Activated B cell treated with CpG ODN at 0.5 μM for 24 hours (primary cell): ENCODE data around the gene CAVIN3. TPM values are rescaled to one million over a fixed set of nuclear protein-coding genes. Genes with fewer than 3 reads are reported as not detected.

ENCODE experiments used
- ATAC-seq: fragments of 200-7000 bp; cut with Tn5 transposase; one replicate; pipeline ENCODE4 v1.10.0; 2021; ENCODE audit warnings: low read depth, mild to moderate bottlenecking, moderate library complexity
- CTCF ChIA-PET: fragments of 350-600 bp; sonication (Branson Sonifier 250); formaldehyde crosslinking; loops from one replicate; lab custom pipeline; 2021; ENCODE audit warnings: antibody characterized with exemption; lab: Charles Lee
- POLR2A ChIA-PET: fragments of 350-600 bp; sonication (Branson Sonifier 250); formaldehyde crosslinking; loops from one replicate; lab custom pipeline; 2021; ENCODE audit warnings: antibody characterized with exemption; lab: Charles Lee
- DNase-seq: peaks from one replicate; pipeline ENCODE4 v3.0.0; 2022
- H3K27ac Mint-ChIP-seq: one replicate; pipeline ENCODE4 v1.8.0; 2020; ENCODE audit warnings: mixed read lengths
- H3K27me3 Mint-ChIP-seq: one replicate; pipeline ENCODE4 v1.8.0; 2021; ENCODE audit warnings: mixed read lengths
- H3K36me3 Mint-ChIP-seq: one replicate; pipeline ENCODE4 v1.8.0; 2021; ENCODE audit warnings: low read depth, mixed read lengths
- H3K4me1 Mint-ChIP-seq: one replicate; pipeline ENCODE4 v1.8.0; 2021; ENCODE audit warnings: mixed read lengths
- H3K4me3 Mint-ChIP-seq: one replicate; pipeline ENCODE4 v1.8.0; 2020; ENCODE audit warnings: mild to moderate bottlenecking, mixed read lengths
- H3K9me3 Mint-ChIP-seq: one replicate; pipeline ENCODE4 v1.8.0; 2020; ENCODE audit warnings: mixed read lengths
- intact Hi-C: fragments of 100-400 bp; cut with micrococcal nuclease; formaldehyde crosslinking; loops from one replicate; pipeline ENCODE4 v1.15.1; 2024
- total RNA-seq: library from RNA; stranded (reverse); gene quantifications from 2 replicates; pipeline ENCODE4 v1.2.3, GENCODE V29; 2022
- TF ChIP-seq, protein P1 (sequence below): fragments of 200-600 bp; IDR thresholded peaks from one replicate; pipeline ENCODE4 v1.8.0; 2022; ENCODE audit warnings: antibody characterized with exemption, mild to moderate bottlenecking

CAVIN3 gene
- total RNA-seq, 1 donor from 2014 or later, result 0.55 TPM

GRCh38 chr11:6353367-6353987 is 33.2 kb upstream of the CAVIN3 start:
- Mint-ChIP-seq H3K4me1 (peaks cover 3% of the 10 kb centered on the region), H3K4me3 (no peak overlapping the region), H3K9me3 (no peaks in the 10 kb centered on the region), H3K27me3 (peaks cover 7% of the 10 kb centered on the region), H3K36me3 (no peaks in the 10 kb centered on the region), H3K27ac (no peak overlapping the region)
- TF ChIP-seq, protein P1, sequence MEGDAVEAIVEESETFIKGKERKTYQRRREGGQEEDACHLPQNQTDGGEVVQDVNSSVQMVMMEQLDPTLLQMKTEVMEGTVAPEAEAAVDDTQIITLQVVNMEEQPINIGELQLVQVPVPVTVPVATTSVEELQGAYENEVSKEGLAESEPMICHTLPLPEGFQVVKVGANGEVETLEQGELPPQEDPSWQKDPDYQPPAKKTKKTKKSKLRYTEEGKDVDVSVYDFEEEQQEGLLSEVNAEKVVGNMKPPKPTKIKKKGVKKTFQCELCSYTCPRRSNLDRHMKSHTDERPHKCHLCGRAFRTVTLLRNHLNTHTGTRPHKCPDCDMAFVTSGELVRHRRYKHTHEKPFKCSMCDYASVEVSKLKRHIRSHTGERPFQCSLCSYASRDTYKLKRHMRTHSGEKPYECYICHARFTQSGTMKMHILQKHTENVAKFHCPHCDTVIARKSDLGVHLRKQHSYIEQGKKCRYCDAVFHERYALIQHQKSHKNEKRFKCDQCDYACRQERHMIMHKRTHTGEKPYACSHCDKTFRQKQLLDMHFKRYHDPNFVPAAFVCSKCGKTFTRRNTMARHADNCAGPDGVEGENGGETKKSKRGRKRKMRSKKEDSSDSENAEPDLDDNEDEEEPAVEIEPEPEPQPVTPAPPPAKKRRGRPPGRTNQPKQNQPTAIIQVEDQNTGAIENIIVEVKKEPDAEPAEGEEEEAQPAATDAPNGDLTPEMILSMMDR, result no peak
- ChIA-PET POLR2A (no interaction called here), CTCF (interaction anchor here (0.7 to 5.7 kb wide), 12 partner anchors 9 to 1228 kb away, joined by 3 to 40 read pairs (median 4); no protein-coding TSS in a partner anchor)
- DNase-seq (peak; percentile 29), ATAC-seq (peak; percentile 88)
- intact Hi-C loops, result loop anchor here (1.0 to 10.0 kb wide), 6 partner anchors 102 to 1717 kb away; partner anchors contain the start of gene OR51D1

GRCh38 chr11:6351782-6352382 is 31.6 kb upstream of the CAVIN3 start:
- TF ChIP-seq, protein P1, result no peak
- no peak overlapping the region for H3K4me3 Mint-ChIP-seq
- DNase-seq (no peak), ATAC-seq (no peak)
- intact Hi-C loops, result loop anchor here (2.0 to 10.0 kb wide), 2 partner anchors 747 to 1715 kb away; partner anchors contain the start of gene OR51D1
- peaks cover 3% of the 10 kb centered on the region for H3K4me1 Mint-ChIP-seq
- CTCF ChIA-PET, result interaction anchor here (0.6 to 5.7 kb wide), 7 partner anchors 10 to 1715 kb away, joined by 3 to 40 read pairs (median 3); partner anchors contain the start of genes OR51D1 and TRIM5
- POLR2A ChIA-PET, result no interaction called here
- H3K27me3 Mint-ChIP-seq, result peaks cover 9% of the 10 kb centered on the region
- no peaks in the 10 kb centered on the region for H3K9me3 Mint-ChIP-seq
- H3K36me3 Mint-ChIP-seq, result no peaks in the 10 kb centered on the region
- H3K27ac Mint-ChIP-seq, result no peak overlapping the region

- ATAC-seq (no peak), DNase-seq (no peak)
- H3K27ac Mint-ChIP-seq, result no peak overlapping the region
- TF ChIP-seq, protein P1, result no peak
- H3K27me3 Mint-ChIP-seq, result peaks cover 9% of the 10 kb centered on the region
- H3K4me3 Mint-ChIP-seq, result no peak overlapping the region
- intact Hi-C loops, result loop anchor here (10.0 kb wide), 1 partner anchor 746 kb away; no protein-coding TSS in a partner anchor
- ChIA-PET CTCF (interaction anchor here (1.3 to 5.7 kb wide), 3 partner anchors 9 to 1714 kb away, joined by 3 to 40 read pairs (median 7); partner anchors contain the start of gene OR51D1), POLR2A (no interaction called here)
- no peaks in the 10 kb centered on the region for H3K9me3 Mint-ChIP-seq
- no peaks in the 10 kb centered on the region for H3K36me3 Mint-ChIP-seq
- peaks cover 3% of the 10 kb centered on the region for H3K4me1 Mint-ChIP-seq
Observed at GRCh38 chr11:6350486-6350885, 30.2 kb upstream of the CAVIN3 start.

DNA sequence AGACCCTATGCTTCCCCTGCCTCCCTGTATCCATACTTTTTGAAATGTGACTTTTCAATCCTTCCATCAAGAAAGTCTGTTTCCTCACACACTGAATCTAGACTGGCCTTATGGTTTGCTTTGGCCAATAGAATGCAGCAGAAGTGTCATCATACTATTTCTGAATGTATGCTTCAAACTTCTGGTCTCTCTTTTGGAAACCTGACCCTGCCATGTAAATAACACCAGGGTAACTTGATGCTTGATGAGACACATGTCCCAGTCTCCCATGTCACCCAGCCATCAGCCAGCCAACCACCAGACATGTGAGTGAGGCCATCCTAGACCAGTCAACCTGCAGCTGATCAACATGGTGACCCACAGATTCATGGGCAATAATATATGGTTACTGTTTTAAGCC is 29.7 kb upstream of the CAVIN3 start:
- DNase-seq (no peak), ATAC-seq (no peak)
- no peaks in the 10 kb centered on the region for H3K9me3 Mint-ChIP-seq
- peaks cover 9% of the 10 kb centered on the region for H3K27me3 Mint-ChIP-seq
- H3K27ac Mint-ChIP-seq, result no peak overlapping the region
- TF ChIP-seq, protein P1, result no peak
- ChIA-PET CTCF (interaction anchor here (5.7 kb wide), 1 partner anchor 12 kb away, joined by 40 read pairs; no protein-coding TSS in a partner anchor), POLR2A (no interaction called here)
- peaks cover 3% of the 10 kb centered on the region for H3K4me1 Mint-ChIP-seq
- no peaks in the 10 kb centered on the region for H3K36me3 Mint-ChIP-seq
- no peak overlapping the region for H3K4me3 Mint-ChIP-seq
- intact Hi-C loops, result loop anchor here (10.0 kb wide), 1 partner anchor 745 kb away; no protein-coding TSS in a partner anchor

GRCh38 chr11:6345366-6345765 is 25.1 kb upstream of the CAVIN3 start:
- ATAC-seq, result no peak
- TF ChIP-seq, protein P1, result no peak

More at GRCh38 chr11:6345366-6345765, 25.1 kb upstream of the CAVIN3 start:
- Mint-ChIP-seq H3K4me1 (no peaks in the 10 kb centered on the region), H3K27me3 (peaks cover 6% of the 10 kb centered on the region), H3K4me3 (no peak overlapping the region), H3K9me3 (no peaks in the 10 kb centered on the region), H3K36me3 (no peaks in the 10 kb centered on the region), H3K27ac (no peak overlapping the region)
- CTCF ChIA-PET, result interaction anchor here (0.8 to 1.5 kb wide), 4 partner anchors 9 to 322 kb away, joined by 3 to 4 read pairs (median 3); partner anchors contain the start of gene HPX
- intact Hi-C loops, result no loop called here
- no peak for DNase-seq
- POLR2A ChIA-PET, result no interaction called here
